IPS-11a (cell line): Measurements from ENCODE around the gene SNX32.
"Not testable (repeated sequence)": the region's sequence is repeated elsewhere in the genome, so short reads cannot be mapped to it uniquely, and the experiment has no call there.

Experiments used
- H3K4me3 ChIP-seq: one replicate; pipeline ENCODE4 v1.5.1; 2013; ENCODE audit warnings: low read depth, low read length, control low read depth

SNX32 gene

GRCh38 chr11:65822776-65823528, 10.8 kb upstream of the SNX32 start:
- H3K4me3 ChIP-seq, result no peak overlapping the region

DNA sequence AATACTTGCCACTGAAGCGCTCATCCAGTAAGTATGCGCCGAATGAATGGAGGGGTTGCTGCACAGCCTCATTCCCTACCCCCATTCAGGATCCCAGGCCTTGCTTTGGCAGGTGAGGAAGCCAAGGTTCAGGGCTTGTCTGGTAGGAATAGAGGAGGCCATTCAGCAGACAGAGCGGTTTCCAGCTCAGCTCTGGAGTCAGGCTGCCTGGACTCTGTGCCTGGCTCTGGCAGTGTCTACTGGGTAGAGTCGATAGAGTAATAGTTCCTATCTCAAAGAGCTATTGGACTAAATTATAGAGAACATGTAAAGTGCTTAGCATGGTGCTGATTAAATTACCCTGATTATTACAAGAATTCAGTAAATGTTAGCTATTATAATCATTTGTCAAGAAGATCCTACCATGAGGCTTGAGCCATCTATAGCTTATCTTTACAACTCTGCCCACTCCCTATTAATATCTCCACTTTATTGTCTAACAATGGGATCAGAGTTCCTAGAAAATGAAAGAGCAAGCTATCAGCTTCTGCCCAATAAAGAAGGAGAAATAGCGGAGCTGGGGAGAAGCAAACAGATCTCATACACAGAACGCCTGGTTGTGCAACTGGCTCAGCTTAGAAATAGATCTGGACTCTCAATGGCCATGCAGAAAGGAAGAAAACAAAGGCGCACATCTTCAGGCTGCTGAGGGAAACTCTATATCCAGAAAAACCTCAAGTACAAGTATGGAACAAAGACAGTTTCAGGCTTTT, 6.6 kb upstream of the SNX32 start:
- no peak overlapping the region for H3K4me3 ChIP-seq

DNA sequence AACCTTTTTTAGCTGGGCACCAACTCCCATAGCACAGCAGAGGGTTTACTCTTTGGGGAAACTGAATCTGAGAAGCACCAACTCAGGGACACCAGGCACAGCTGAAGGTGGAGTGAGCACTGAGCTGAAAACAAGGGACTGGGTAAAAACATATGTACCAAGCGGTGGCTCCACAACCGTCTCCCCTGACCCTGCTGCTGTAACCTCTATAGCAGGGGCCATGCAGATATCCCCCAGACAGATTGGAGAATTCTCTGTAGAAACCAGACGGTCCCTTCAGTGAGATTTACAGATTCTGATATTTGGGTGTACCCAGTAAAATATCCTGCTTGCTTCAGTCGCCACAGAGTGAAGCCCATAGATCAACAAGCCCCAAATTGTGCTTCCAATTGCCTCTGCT, 4.3 kb upstream of the SNX32 start:
- H3K4me3 ChIP-seq, result no peak overlapping the region

- H3K4me3 ChIP-seq, result not testable (repeated sequence)
These were observed 1.5 kb upstream of the SNX32 start for GRCh38 chr11:65832231-65832630.

DNA sequence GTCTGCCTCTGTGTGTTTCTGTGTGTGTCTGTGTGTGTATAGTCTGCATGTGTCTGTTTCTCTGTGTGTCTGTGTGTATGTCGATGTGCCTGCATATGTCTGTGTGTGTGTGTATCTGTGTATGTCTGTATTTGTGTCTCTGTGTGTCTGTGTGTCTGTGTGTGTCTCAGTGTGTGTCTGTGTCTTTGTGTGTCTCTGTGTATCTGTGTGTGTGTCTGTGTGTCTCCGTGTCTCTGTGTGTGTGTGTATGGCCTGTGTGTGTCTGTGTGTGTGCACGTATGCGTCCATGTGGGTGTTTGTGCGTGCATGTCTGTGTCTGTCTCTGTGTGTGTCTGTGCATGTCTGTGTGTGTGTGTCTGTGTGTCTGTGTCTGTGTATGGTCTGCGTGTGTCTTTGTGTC, 439 bp downstream of the SNX32 start:
- peak overlapping the region; percentile 72 for H3K4me3 ChIP-seq

DNA sequence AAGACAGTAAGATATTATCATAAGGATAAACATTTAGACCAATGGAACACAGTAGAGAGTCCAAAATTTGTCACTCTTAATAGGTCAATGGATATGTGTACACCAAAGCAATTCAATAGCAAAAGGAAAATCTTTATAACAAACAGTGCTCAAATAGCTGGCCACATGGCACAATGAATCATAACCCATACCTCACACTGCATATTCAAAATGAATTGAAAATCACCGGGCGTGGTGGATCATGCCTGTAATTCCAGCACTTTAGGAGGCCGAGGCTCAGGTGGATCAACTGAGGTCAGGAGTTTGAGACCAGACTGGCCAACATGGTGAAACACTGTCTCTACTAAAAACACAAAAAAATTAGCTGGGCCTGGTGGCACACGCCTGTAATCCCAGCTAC, 8.4 kb downstream of the SNX32 start:
- H3K4me3 ChIP-seq, result no peak overlapping the region

DNA sequence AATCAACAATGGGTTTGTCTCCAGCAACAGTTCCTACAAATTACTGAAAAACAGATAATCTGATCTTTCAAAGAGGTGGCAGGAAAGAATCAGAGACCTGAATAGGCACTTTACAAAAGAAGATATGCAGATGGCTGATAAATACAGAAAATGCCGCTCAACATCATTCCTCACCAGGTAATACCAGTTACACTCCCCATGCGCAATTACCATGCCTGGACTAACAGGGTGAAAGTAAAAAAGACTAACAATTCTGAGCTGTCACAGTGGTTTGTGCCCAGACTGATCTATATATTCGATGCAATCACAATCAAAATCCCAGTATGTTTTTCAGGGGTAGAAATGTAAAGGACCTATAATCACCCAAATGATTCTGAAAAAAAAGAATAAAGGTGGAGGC, 10.0 kb downstream of the SNX32 start:
- no peak overlapping the region for H3K4me3 ChIP-seq

GRCh38 chr11:65844231-65844872, 10.6 kb downstream of the SNX32 start:
- no peak overlapping the region for H3K4me3 ChIP-seq

- no peak overlapping the region for H3K4me3 ChIP-seq
These were observed 14.0 kb downstream of the SNX32 start for GRCh38 chr11:65847746-65848145.

GRCh38 chr11:65848693-65849092, 14.9 kb downstream of the SNX32 start:
- not testable (repeated sequence) for H3K4me3 ChIP-seq

- no peak overlapping the region for H3K4me3 ChIP-seq
These were observed 15.6 kb downstream of the SNX32 start for GRCh38 chr11:65849366-65849765.

DNA sequence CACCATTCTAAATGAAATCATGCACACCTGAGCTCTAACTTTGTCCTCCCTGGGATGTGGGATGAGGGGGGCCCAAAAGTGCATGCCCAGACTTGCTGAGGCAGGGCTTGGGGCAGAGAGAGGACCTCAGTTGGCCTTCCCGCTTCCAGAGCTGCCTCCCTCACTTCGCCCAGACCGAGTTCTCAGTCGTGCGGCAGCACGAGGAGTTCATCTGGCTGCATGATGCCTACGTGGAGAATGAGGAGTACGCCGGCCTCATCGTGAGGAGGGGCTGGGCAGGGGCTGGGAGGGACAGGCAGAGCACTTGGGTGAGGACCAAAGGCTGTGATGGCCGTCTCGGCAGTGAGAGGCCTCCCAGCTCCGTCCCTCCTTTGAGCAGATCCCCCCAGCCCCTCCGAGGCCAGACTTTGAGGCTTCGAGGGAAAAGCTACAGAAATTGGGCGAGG, 16.0 kb downstream of the SNX32 start:
- H3K4me3 ChIP-seq, result no peak overlapping the region

DNA sequence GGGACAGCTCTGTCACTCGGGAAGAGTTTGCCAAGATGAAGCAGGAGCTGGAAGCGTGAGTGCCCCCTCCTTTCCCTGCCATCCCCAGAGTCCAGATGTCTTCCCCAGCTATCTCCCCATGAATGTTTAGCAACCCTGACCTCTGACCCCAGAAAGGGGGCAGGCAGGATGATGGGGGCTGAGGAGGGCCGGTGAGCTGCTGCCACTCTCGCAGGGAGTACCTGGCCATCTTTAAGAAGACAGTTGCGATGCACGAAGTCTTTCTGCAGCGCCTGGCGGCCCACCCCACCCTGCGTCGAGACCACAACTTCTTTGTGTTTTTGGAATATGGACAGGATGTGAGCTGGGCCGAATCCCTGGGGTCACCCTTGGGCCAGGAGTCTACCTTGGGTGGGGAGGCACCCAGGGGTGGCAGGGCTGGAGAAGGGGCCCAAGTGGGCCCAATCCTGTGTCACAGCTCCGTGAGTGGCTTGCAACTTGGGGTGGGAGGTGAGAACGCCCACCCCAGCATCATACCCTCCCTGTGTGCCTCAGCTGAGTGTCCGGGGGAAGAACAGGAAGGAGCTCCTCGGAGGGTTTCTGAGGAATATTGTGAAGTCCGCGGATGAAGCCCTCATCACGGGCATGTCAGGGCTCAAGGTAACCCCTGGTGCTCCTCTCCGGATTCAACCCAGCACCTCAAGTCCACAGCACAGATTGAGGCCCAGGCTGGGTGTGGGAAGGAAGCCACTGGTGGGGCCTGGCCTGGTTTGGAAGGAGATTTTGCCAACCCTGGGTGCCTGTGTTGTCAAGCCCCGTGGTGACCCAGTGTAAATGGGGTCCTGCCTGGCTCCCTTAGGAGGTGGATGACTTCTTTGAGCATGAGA, 16.7 kb downstream of the SNX32 start:
- H3K4me3 ChIP-seq, result no peak overlapping the region

DNA sequence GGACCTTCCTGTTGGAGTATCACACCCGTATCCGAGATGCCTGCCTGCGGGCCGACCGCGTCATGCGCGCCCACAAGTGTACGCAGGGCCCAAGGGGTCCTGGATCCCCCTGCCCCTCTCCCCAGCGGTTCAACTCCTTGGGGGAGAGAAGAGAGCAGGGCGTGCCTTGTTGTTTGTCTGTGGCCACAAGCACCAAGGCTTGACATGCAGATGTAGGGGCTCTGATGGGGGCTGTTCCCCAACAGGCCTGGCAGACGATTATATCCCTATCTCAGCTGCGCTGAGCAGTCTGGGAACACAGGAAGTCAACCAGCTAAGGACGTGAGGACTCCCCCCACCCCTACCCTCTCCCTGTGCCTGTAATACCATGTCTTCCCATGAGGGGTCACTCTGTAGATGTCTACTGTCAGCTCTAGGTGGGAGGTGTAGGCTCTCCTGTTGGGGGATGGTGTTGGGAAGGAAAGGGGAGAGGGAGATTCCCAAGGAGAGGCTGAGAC, 17.4 kb downstream of the SNX32 start:
- no peak overlapping the region for H3K4me3 ChIP-seq

DNA sequence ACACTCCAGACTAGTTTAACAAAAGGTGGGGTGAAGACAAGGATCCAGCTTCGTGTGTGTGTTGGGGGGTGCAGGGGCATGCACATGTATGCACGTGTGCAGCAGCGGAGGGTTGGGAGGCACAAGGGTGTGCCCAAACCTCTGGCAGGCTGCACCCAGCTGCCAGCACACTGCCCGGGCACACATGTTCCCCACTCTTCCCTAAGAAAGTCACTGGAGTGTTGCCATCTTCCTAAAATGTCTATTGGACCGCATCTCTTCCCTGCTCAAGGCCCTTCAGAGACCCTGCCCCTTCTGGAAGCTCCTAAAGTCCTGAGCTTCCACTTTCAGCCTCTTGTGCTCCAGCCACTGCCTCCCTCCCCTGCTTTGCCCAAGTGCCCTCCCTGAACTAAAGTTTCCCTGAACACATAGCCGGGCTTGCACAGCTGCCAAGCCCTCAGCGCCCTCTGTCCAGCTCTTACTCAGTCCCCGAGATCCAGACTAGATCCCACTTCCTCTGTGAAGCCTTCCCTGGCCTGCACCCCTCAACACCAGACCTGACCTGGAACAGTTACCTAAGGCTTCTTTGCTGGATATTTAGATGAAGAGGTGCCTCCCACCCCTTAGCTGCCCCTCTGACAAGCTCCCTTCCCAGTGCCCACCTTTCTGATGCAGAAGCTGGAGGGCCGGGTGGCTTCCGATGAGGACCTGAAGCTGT, 18.2 kb downstream of the SNX32 start:
- H3K4me3 ChIP-seq, result no peak overlapping the region

DNA sequence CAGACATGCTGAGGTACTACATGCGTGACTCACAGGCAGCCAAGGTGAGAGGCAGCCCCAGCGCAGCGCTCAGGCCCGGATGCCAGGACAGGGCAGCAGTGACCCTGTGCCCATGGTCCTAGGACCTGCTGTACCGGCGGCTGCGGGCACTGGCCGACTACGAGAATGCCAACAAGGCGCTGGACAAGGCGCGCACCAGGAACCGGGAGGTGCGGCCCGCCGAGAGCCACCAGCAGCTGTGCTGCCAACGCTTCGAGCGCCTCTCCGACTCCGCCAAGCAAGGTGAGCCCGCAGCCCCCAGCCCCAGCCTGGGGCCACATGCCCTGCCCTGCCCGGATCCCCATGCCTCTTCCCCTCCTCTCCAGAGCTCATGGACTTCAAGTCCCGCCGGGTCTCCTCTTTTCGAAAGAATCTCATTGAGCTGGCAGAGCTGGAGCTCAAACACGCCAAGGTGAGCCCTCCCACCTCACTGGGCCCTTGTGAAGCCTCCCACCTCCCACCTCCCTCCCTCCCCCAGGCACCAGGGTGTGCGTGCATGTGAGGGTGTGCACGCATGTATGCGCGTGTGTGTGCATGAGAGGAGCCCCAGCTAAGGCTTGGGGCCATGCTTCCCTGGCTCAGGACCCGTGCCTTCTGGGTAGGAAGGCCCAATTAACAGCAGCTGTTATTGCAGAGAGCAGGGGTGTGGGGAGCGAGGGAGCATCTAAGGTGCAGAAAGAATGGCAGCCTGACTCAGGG, 18.9 kb downstream of the SNX32 start:
- H3K4me3 ChIP-seq, result no peak overlapping the region

DNA sequence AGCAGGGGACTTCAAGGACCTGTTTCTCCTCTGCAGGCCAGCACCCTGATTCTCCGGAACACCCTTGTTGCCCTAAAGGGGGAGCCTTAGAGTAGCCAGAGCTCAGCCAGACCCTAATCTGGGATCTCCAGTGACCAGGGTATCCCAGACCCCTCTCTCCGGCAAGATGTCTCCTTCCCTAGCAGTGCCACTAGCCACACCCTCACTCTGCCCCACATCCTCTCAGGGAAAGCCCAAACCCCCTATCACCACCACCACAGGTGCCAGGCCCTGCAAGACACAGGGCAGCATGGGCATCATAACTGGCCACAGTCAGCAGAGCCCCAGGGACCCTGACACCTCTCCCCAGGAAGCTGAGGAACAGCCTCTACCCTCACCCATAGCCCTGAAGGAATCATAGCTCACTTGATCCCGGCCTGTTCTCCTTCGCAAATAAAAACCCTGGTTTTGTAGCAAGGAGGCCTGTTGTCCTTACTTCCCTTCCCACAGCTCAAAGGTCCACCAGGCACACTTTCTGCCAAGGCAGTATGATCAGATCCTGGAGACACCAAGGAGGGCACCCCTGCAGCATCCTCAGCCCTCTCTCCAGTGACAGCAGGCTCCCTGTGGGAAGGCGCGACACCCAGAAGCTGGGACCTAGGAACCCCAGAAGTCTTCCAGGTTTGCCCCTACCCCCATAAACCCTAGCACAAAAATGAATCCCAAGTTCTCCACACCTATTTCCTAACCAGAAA, 19.6 kb downstream of the SNX32 start:
- H3K4me3 ChIP-seq, result no peak overlapping the region

- no peak overlapping the region for H3K4me3 ChIP-seq
These were observed 20.4 kb downstream of the SNX32 start for GRCh38 chr11:65854161-65854592.
